ENCODE data around the gene CAPG.

- TF ChIP-seq SLC30A9 (CRISPR knock-in tag; IDR thresholded peaks at IDR 0.05), result no peak
- no peak for TF ChIP-seq FIP1L1 (IDR thresholded peaks at IDR 0.05; ENCODE audit: low read depth, low read length, poor library complexity, severe bottlenecking)
- no peak for TF ChIP-seq MEF2D (tag; conservative IDR thresholded peaks at IDR 0.05; ENCODE audit: low read depth)
- TF ChIP-seq HNRNPL (IDR thresholded peaks at IDR 0.05; ENCODE audit: low read depth, low read length), result no peak
- TF ChIP-seq FOXA1 (IDR thresholded peaks at IDR 0.05; ENCODE audit: borderline replicate concordance), result no peak
- TF ChIP-seq CTCF (IDR thresholded peaks at IDR 0.05 in 2 of 3, conservative IDR thresholded peaks at IDR 0.05 in 1 of 3; ENCODE audit: insufficient read depth in 2 of 3, low read depth in 1 of 3, low read length in 3 of 3), result no peak
- no peak for TF ChIP-seq SOX6 (IDR thresholded peaks at IDR 0.05)
- TF ChIP-seq NFRKB (IDR thresholded peaks at IDR 0.05; ENCODE audit: low read depth), result no peak
Observed at GRCh38 chr2:85441864-85442263, 31.7 kb upstream of the CAPG start.
